ENCODE results near the gene EIF5A2.

EIF5A2 gene

GRCh38 chr3:170865209-170866094 lies 43.0 kb downstream of the EIF5A2 start:
- TF ChIP-seq CTCF (IDR thresholded peaks at IDR 0.05; ENCODE audit: low read depth, low read length): no peak
- no peak overlapping the region for H3K4me3 ChIP-seq (replicated peaks in 1 of 2; ENCODE audit: low read depth in 2 of 2, low read length in 2 of 2)
- DNase-seq (ENCODE audit: low read depth in 2 of 2): peak in 1 of 2 donors; percentile 13

DNA sequence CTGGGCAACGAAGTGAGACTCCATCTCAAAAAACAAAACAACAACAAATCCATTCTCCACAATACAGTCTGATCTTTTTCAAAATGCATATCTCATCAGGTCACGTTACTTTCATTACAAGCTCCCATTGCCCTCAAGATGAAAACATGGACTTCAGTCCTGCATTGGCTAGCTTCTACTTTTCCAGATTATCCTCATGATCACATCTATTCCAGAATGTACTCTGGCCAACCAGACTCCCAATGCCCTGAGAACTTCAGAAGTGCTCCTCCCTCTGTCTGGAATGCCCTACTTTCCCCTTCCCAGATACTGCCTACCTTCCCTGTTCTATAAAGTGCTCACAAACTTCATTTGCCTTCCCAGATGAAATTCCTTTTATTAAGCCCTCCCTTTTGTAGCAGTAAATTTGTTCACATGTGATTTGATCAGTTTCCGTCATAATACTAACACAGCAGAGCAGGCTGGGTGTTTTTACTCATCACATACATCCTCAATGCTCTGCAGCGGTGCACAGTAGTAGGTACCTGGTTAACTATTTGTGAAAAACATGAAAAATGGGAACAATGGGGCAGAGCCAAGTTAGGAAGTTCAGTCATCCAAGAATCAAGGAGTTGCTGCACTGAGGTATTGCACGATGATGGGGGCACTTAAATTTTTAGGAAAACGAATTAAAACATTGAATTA lies 43.8 kb downstream of the EIF5A2 start:
- no peak overlapping the region for H3K4me3 ChIP-seq (replicated peaks in 1 of 2; ENCODE audit: low read depth in 2 of 2, low read length in 2 of 2)
- no peak for TF ChIP-seq CTCF (IDR thresholded peaks at IDR 0.05; ENCODE audit: low read depth, low read length)
- DNase-seq (ENCODE audit: low read depth in 2 of 2): peak in 1 of 2 donors; percentile 14

DNA sequence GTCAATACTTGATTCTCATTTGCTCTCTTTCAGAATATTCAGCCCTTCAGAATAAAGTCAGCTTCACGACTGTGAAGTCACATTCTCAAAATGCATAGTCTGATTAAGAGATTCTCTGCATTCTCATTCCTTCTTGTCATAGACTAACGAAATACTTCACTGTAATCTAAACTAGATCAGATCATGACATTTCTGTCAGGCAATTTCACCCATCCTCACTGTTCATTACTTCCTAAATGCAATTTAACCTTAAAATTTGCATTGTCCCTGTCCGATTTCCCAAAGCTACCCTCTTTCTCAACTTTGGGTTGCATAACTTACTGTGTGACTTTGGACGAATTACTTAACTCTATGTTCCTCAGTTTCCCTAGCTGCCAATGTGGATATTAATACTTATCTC lies 44.6 kb downstream of the EIF5A2 start:
- DNase-seq (ENCODE audit: low read depth in 2 of 2): no peak
- no peak overlapping the region for H3K4me3 ChIP-seq (replicated peaks in 1 of 2; ENCODE audit: low read depth in 2 of 2, low read length in 2 of 2)
- TF ChIP-seq CTCF (IDR thresholded peaks at IDR 0.05; ENCODE audit: low read depth, low read length): no peak

- TF ChIP-seq CTCF (IDR thresholded peaks at IDR 0.05; ENCODE audit: low read depth, low read length): no peak
- DNase-seq (ENCODE audit: low read depth in 2 of 2): peak; percentile 27 to 39
- no peak overlapping the region for H3K4me3 ChIP-seq (replicated peaks in 1 of 2; ENCODE audit: low read depth in 2 of 2, low read length in 2 of 2)
Observed at GRCh38 chr3:170862618-170863374, 45.6 kb downstream of the EIF5A2 start.

GRCh38 chr3:170858599-170858998 lies 49.8 kb downstream of the EIF5A2 start:
- peak in 1 of 2 donors; percentile 33 for DNase-seq (ENCODE audit: low read depth in 2 of 2)
- no peak for TF ChIP-seq CTCF (IDR thresholded peaks at IDR 0.05; ENCODE audit: low read depth, low read length)

DNA sequence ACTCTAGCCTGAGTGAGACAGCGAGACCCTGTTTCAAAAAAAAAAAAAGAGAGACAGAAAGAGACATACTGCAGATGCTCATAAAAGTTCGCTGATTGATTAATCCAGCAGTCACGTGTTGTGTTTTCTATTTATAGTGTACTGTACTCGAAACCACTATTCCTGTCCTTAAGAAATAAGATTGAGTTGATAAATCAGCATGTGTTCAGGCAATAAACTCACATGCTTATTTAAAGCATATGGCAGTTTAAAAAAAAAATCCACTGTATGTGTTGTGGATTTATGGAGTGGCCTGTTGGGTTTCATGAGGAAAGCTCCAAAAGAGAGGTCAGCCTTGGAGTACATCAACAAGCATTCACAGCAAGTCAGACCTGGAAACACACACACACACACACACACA lies 56.1 kb downstream of the EIF5A2 start:
- DNase-seq (ENCODE audit: low read depth in 2 of 2): no peak
- no peak overlapping the region for H3K4me3 ChIP-seq (replicated peaks in 1 of 2; ENCODE audit: low read depth in 2 of 2, low read length in 2 of 2)
- no peak for TF ChIP-seq CTCF (IDR thresholded peaks at IDR 0.05; ENCODE audit: low read depth, low read length)

More at GRCh38 chr3:170858599-170858998, 49.8 kb downstream of the EIF5A2 start:
- H3K4me3 ChIP-seq (replicated peaks in 1 of 2; ENCODE audit: low read depth in 2 of 2, low read length in 2 of 2): no peak overlapping the region

All from cardiac fibroblast (primary cell).